Measurements from ENCODE around the gene SPECC1. TPM values are rescaled to one million over a fixed set of nuclear protein-coding genes. Genes with fewer than 3 reads are reported as not detected.
"Not testable (repeated sequence)": the region's sequence is repeated elsewhere in the genome, so short reads cannot be mapped to it uniquely, and the experiment has no call there.

Gene SPECC1, protein sequence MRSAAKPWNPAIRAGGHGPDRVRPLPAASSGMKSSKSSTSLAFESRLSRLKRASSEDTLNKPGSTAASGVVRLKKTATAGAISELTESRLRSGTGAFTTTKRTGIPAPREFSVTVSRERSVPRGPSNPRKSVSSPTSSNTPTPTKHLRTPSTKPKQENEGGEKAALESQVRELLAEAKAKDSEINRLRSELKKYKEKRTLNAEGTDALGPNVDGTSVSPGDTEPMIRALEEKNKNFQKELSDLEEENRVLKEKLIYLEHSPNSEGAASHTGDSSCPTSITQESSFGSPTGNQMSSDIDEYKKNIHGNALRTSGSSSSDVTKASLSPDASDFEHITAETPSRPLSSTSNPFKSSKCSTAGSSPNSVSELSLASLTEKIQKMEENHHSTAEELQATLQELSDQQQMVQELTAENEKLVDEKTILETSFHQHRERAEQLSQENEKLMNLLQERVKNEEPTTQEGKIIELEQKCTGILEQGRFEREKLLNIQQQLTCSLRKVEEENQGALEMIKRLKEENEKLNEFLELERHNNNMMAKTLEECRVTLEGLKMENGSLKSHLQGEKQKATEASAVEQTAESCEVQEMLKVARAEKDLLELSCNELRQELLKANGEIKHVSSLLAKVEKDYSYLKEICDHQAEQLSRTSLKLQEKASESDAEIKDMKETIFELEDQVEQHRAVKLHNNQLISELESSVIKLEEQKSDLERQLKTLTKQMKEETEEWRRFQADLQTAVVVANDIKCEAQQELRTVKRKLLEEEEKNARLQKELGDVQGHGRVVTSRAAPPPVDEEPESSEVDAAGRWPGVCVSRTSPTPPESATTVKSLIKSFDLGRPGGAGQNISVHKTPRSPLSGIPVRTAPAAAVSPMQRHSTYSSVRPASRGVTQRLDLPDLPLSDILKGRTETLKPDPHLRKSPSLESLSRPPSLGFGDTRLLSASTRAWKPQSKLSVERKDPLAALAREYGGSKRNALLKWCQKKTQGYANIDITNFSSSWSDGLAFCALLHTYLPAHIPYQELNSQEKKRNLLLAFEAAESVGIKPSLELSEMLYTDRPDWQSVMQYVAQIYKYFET
- 5.0 and 6.3 TPM in 2 replicates for total RNA-seq

DNA sequence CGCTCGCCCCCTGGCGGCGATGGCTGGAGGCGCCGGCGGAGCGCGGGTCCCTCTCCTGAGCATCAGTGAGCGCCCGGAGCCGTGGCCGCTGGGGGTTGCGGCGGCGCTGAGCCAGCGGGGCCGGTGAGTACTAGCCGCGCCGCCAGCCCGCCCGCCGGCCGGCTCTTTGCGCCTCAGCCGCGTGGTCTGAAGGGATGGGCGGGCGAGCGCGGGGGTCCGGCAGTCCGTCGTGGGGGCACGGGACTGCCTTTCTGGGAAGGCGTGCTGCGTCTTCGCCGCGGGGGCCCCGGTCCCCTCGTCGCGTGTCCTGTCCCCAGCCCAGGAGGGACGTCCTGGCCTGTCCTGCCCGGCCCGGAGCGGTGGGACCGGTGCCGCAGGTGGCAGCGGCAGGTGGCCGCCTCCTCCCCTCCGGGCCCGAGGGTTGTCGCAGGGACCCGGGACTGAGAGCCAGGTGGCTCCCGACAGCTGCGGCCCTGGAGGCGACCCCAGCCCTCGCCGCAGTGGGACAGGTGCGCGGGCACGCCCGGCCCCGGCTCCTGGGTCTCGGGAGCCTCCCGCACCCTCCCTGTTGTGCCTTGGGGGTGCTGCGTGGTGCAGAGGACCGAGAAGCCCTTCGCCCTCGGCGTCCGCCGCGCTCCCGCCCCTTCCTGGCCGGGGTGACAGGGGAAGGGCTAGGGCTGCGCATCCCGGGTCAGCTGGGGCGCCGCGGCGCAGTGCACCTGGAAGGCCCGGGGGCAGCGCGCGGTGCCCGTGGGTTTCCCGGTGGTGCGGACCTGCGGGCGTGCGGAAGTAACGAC, at the start of gene SPECC1:
Gene SPECC1 (plus strand): TSS at position 58 of the 797 bp plus-strand sequence. CDS start 87,293 bp downstream, outside the sequence.
- intact Hi-C loops (cut with micrococcal nuclease) = loop anchor here (1.0 kb wide), 1 partner anchor 32 kb away; the partner anchor contains the start of gene AKAP10

DNA sequence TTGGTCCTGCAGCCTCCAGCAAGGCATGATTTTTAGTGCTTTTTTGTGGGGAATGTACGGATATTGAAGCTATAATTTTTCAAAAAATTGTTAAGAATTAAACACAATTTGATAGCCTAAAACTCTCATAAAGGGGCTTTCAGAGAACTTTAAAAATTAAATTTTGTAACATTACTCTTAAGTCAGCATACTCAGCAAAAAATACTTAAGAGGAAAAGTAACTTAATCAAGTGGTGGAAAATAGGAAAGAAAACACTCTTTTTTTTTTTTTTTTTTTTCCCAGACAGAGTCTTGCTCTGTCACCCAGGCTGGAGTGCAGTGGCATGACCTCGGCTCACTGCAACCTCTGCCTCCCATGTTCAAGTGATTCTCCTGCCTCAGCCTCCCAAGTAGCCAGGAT, 46.2 kb upstream of the SPECC1 start:
- intact Hi-C loops (cut with micrococcal nuclease) = not testable (repeated sequence)

- intact Hi-C loops (cut with micrococcal nuclease) = loop anchor here (10.0 kb wide), 1 partner anchor 1312 kb away; the partner anchor contains the start of gene MAP2K3
Measured at GRCh38 chr17:19973156-19973555, 36.0 kb upstream of the SPECC1 start.

DNA sequence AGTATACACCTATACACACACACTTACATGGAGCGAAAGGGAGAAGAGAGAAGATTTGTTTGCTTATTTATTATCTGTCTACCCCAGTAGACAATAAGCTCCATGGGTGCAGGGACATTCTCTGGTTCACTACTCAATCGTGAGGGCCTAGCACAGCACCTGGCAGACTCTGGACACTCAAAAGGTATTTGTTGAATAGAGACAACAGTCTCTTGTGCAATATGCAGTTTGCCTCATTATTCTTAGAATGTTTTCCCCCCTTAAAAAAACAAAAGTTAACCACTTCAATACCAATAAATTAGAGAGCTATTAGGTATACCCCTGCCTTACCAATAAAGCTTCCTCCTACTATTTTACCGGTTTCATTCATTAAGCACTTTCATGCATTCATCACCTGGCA, 33.6 kb upstream of the SPECC1 start:
- intact Hi-C loops (cut with micrococcal nuclease) = loop anchor here (5.0 to 10.0 kb wide), 2 partner anchors 108 to 1309 kb away; partner anchors contain the start of genes MAP2K3 and ULK2

- intact Hi-C loops (cut with micrococcal nuclease) = loop anchor here (1.0 to 10.0 kb wide), 3 partner anchors 32 to 1307 kb away; partner anchors contain the start of genes MAP2K3, SPECC1 and ULK2
Measured at GRCh38 chr17:19977293-19978208, 31.6 kb upstream of the SPECC1 start, which contains the start of gene AKAP10. AKAP10 (minus strand) TSS chr17:19977828; CDS start chr17:19977679, 149 bp downstream.

GRCh38 chr17:19978209-19978802, 30.9 kb upstream of the SPECC1 start:
- intact Hi-C loops (cut with micrococcal nuclease) = loop anchor here (5.0 to 10.0 kb wide), 2 partner anchors 111 to 1306 kb away; partner anchors contain the start of genes MAP2K3 and ULK2

DNA sequence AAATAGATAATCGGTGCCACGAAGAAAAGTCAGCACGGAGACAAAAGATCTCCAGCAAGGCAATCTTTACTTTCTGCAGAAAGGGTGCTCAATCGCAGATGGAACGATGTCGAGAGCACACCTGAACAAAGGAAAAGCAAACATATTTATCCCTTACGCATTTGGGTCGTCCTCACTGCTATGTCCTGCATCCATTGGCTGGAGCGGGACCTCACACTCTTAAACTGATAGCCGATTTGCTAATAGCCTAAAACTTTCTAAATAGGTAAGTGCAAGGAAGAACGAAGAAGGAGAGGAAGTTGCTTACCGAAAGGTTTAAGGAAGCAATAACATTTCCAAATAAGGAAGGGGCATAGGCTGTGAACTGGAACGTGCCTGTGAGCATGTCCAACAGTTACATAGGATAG, 30.4 kb upstream of the SPECC1 start:
- intact Hi-C loops (cut with micrococcal nuclease) = loop anchor here (5.0 to 10.0 kb wide), 2 partner anchors 112 to 1306 kb away; partner anchors contain the start of genes MAP2K3 and ULK2

DNA sequence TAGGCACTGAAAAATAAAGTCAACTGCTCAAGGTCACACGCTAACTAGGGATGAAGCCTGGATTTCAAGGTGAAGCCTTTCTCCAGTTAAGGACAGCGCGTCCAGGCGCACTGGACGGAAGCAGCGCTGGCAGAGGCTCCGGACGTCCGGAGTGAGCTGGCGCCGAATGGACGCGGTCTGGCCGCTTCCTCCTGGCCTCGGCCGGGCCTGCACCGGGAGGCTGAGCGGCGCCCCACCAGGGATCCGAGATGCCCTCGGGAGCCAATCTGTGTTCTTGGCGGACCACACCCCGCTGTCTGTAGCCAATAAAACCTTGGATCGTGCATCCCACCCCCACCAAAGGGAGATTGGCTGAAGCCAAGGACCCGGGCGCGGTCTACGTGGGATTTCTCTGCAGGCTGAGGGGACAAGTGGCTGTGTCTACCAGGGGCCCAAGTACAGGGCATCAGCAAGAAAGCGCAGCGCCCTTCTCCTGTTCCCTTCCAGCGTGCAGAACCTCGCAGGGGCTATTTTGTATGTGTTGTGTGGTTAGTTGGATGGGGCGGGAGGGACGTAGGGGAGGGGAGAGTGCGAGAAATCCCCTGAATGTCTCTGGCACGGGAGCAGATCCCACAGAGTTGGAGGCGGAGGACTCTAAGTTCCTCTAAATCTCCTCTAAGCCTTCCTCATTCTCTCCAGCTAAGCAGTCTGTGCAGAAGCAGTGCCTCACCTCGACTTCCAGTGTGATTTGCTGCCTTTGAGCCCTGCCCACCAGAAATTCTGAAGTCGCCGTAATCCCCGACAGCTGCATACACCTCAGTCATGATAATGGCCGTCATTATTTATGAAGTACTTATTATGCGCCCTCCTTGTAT, 29.0 kb upstream of the SPECC1 start:
- intact Hi-C loops (cut with micrococcal nuclease) = loop anchor here (5.0 to 10.0 kb wide), 2 partner anchors 113 to 1305 kb away; partner anchors contain the start of genes MAP2K3 and ULK2

DNA sequence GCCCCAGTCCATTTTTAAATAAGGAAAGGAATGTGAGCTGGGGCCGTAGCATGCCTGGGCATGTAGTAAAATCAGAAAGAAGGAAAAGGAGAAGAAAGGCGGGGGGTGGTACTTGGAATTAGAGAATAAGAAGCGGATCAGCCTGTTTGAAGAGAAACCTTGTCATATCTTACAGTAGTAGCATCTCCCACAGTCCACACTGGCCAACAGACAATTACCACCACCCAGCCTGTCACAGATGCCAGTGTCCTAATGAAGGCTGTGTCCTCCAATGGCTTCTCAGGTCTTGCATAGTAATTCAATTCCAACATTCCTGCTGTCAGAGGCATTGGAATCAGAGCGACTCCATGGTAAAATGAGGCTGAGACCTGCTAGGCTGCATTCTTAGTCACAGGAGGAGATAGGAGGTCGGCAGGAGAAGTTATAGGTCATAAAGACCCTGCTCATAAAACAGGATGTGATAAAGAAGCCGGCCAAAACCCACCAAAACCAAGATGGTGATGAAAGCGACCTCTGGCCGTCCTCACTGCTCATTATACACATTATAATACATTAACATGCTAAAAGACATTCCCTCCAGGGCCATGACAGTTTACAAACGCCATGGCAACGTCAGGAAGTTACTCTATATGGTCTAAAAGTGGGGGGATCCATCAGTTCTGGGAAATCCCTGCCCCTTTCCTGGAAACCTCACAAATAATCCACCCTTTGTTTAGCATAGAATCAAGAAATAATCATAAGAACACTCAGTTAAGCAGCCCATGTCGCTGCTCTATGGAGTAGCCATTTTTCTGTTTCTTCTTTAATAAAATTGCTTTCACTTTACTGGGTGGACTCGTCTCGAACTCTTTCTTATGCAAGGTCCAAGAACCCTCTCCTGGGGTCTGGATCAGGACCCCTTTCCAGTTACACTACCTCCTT, 22.0 kb upstream of the SPECC1 start:
- intact Hi-C loops (cut with micrococcal nuclease) = no loop called here

GRCh38 chr17:19987897-19988296, 21.3 kb upstream of the SPECC1 start:
- intact Hi-C loops (cut with micrococcal nuclease) = no loop called here

GRCh38 chr17:19991252-19991885, 17.8 kb upstream of the SPECC1 start:
- intact Hi-C loops (cut with micrococcal nuclease) = no loop called here

GRCh38 chr17:19992803-19993713, 16.1 kb upstream of the SPECC1 start:
- intact Hi-C loops (cut with micrococcal nuclease) = loop anchor here (1.0 kb wide), 1 partner anchor 123 kb away; no protein-coding TSS in a partner anchor

GRCh38 chr17:19996086-19996485, 13.1 kb upstream of the SPECC1 start:
- intact Hi-C loops (cut with micrococcal nuclease) = no loop called here

DNA sequence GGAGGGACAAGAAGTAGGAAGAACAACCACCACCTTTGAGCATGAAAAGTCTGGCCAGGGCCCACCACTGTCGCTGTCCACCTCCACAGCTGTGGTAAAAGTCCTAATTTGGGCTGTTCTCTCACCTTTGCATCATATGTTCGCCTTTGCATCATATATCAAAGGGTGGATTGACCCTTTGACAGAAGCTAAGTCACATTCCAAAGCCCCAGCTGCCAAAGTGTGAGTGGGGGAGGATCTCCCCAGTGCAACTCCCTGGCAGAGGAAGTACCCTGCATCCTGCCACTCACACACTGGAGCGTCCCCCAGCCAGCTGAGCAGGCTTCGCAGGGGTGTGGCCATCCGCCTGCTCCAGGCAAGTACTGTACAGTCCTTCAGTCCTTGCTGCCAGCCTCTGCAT, 12.7 kb upstream of the SPECC1 start:
- intact Hi-C loops (cut with micrococcal nuclease) = no loop called here

All from T-helper 2 cell treated with Interferon-gamma antibody and Interleukin-4, amounts not matched to agents 100 ng/mL and 5 ng/mL, for 36 hours (primary cell).